Heart right ventricle (tissue), 16 donors: Measurements from ENCODE around the gene SCAMP1. TPM values are rescaled to one million over a fixed set of nuclear protein-coding genes. Genes with fewer than 3 reads are reported as not detected.

Experiments used
- ATAC-seq, 8 donors: fragments of 200-7000 bp; cut with Tn5 transposase; one replicate each; pipeline ENCODE4 v1.9.1; 2020; ENCODE audit warnings: mild to moderate bottlenecking in 8 of 8, moderate library complexity in 8 of 8, moderate number of reproducible peaks in 1 of 8
- DNase-seq, 2 donors: peaks; one replicate each; pipeline ENCODE4 v3.0.0-alpha.2; 2020
- H3K27ac ChIP-seq, 10 donors: fragments of 200-600 bp; sonication (generic) in 2 of 10; one replicate each; pipeline versions ENCODE4 v1.5.0 to v1.8.0; 2020 to 2022; ENCODE audit warnings: mild to moderate bottlenecking in 3 of 10
- H3K27me3 ChIP-seq, 7 donors: fragments of 200-600 bp; one replicate each; pipeline ENCODE4 v1.8.0; 2021 to 2022; ENCODE audit warnings: mild to moderate bottlenecking in 2 of 7
- H3K36me3 ChIP-seq, 9 donors: fragments of 200-600 bp; sonication (generic) in 1 of 9; one replicate each; pipeline versions ENCODE4 v1.5.0 to v1.8.0; 2020 to 2022; ENCODE audit warnings: mild to moderate bottlenecking in 2 of 9
- H3K4me1 ChIP-seq, 9 donors: fragments of 200-600 bp; sonication (generic) in 1 of 9; one replicate each; pipeline versions ENCODE4 v1.5.0 to v1.8.0; 2020 to 2022; ENCODE audit warnings: mild to moderate bottlenecking in 4 of 9
- H3K4me3 ChIP-seq, 10 donors: fragments of 200-600 bp; sonication (generic) in 2 of 10; one replicate each; pipeline versions ENCODE4 v1.5.0 to v1.8.0; 2020 to 2022; ENCODE audit warnings: mild to moderate bottlenecking in 7 of 10, moderate library complexity in 2 of 10
- H3K9me3 ChIP-seq, 11 donors: fragments of 200-600 bp in 10 of 11; sonication (generic) in 2 of 11; one replicate each; pipeline versions ENCODE4 v1.5.0 to v1.8.0; 2013 to 2022; ENCODE audit warnings: mild to moderate bottlenecking in 2 of 11, control low read depth in 1 of 11, moderate library complexity in 1 of 11
- CTCF ChIP-seq, 9 donors: fragments of 200-600 bp; sonication (generic) in 2 of 9; IDR thresholded peaks; one replicate each; pipeline versions ENCODE4 v1.5.0 to v1.8.0; 2021 to 2022; ENCODE audit warnings: antibody characterized with exemption in 9 of 9, mild to moderate bottlenecking in 5 of 9, moderate library complexity in 1 of 9
- WGBS, 2 donors: extraction: QIAGEN DNeasy Blood & Tissue Kit; methylation state at CpG; one replicate each; pipeline ENCODE4 v1.1.7; 2013; ENCODE audit warnings: inconsistent platforms in 1 of 2; 5-methylcytosine and 5-hydroxymethylcytosine counted together
- intact Hi-C, 10 donors: fragments of 100-400 bp; cut with DNase I; formaldehyde crosslinking; loops; one replicate each; pipeline versions ENCODE4 v1.11.1 to v1.14.2; 2022
- polyA plus RNA-seq, 2 donors: library from polyadenylated mRNA; stranded (reverse); fragments of 200-250 nt; gene quantifications; one replicate each; pipeline ENCODE4 v1.2.3, GENCODE V29; 2013
- total RNA-seq, 10 donors: library from RNA; stranded (reverse); fragmentation: NEBNext Ultra II Directional in 3 of 10; extraction: Animal tissue kit (Norgen Biotek cat#: 25700) in 3 of 10; gene quantifications; one replicate each; pipeline versions ENCODE4 v1.2.1 to v1.2.4, GENCODE V29; 2021 to 2023
- donor health status: Arrhythmogenic right ventricular cardiomyopathy.
- donor health status: ischemic (EF 13 %, LVEDD 7.1; RV severe dilation, severe dysfunction).
- donor health status: healthy with polysubstance abuse.
- donor health status: DM: no; HTN: yes; CAD: no.
- donor health status: DM: no; HTN: no; CAD: no.
- donor health status: ischemic (EF 25% LVEDD 6.9; RV normal size, moderate dysfunction).
- donor health status: ischemic (EF 25% LVEDD 5.7; RV mildly dilated, moderate dysfunction).
- donor health status: healthy.
- donor health status: DM: yes; HTN: yes; CAD: no.
- donor health status: Ischemic cardiomyopathy.
- donor health status: ischemic (EF 35%, LVEDD 5.7; RV mildly dilated, moderate dysfunction).
- donor health status: nonischemic (EF 11% LVEDD 7.7; RV severe dilation, severe dysfunction).
- donor health status: DM: yes; HTN: yes; CAD: no.
- donor health status: PGD.
- donor health status: ischemic (EF 29% LVEDD 5.4; RV normal size, mild dysfunction).
- donor health status: nonischemic (EF 23%, LVEDD 6.1; RV moderate dilation, normal function).

Gene SCAMP1
- total and polyA plus RNA-seq, 12 donors, result 7.9 to 40.4 (median 33.1) TPM

- WGBS, 2 donors, result 76 to 93% methylated on average over 5 of the region's 5 CpGs
- Histone ChIP-seq H3K27ac (no peak overlapping the region), H3K27me3 (no peaks in the 10 kb centered on the region), H3K4me1 (no peaks in the 10 kb centered on the region), H3K36me3 (no peaks in the 10 kb centered on the region), H3K9me3 (no peaks in the 10 kb centered on the region), H3K4me3 (no peak overlapping the region)
- ATAC-seq, result no peak
- intact Hi-C loops, result loop anchor here in 5 of 10 donors (10.0 kb wide), 3 partner anchors 196 to 636 kb away; no protein-coding TSS in a partner anchor
- DNase-seq, result no peak
- no peak for TF ChIP-seq CTCF (IDR thresholded peaks at IDR 0.05)
These were observed 31.7 kb upstream of the SCAMP1 start for GRCh38 chr5:78328585-78329173.

GRCh38 chr5:78331523-78332080, 28.8 kb upstream of the SCAMP1 start:
- intact Hi-C loops, result no loop called here
- Histone ChIP-seq H3K27me3 (no peaks in the 10 kb centered on the region), H3K9me3 (no peaks in the 10 kb centered on the region), H3K4me3 (no peak overlapping the region), H3K27ac (no peak overlapping the region), H3K36me3 (no peaks in the 10 kb centered on the region), H3K4me1 (no peaks in the 10 kb centered on the region)
- ATAC-seq, result no peak
- no peak for TF ChIP-seq CTCF (IDR thresholded peaks at IDR 0.05)
- DNase-seq, result no peak

- ATAC-seq (no peak), DNase-seq (no peak)
- intact Hi-C loops, result no loop called here
- no peaks in the 10 kb centered on the region for H3K36me3 ChIP-seq
- no peak for TF ChIP-seq CTCF (IDR thresholded peaks at IDR 0.05)
- 52% methylated on average over 3 of the region's 3 CpGs for WGBS, 2 donors
- no peaks in the 10 kb centered on the region for H3K27me3 ChIP-seq
- no peak overlapping the region for H3K4me3 ChIP-seq
- H3K27ac ChIP-seq, result no peak overlapping the region
- H3K9me3 ChIP-seq, result peaks cover 0 to 16% (median 4%) of the 10 kb centered on the region in 11 donors
- H3K4me1 ChIP-seq, result peaks cover 0 to 7% (median 0%) of the 10 kb centered on the region in 9 donors
These were observed 25.6 kb upstream of the SCAMP1 start for GRCh38 chr5:78334811-78335210.

GRCh38 chr5:78335976-78336375, 24.4 kb upstream of the SCAMP1 start:
- Histone ChIP-seq H3K4me1 (peaks cover 0 to 13% (median 0%) of the 10 kb centered on the region in 9 donors), H3K27ac (no peak overlapping the region), H3K27me3 (no peaks in the 10 kb centered on the region), H3K4me3 (no peak overlapping the region), H3K9me3 (peaks cover 0 to 16% (median 4%) of the 10 kb centered on the region in 11 donors), H3K36me3 (no peaks in the 10 kb centered on the region)
- ATAC-seq (no peak), DNase-seq (no peak)
- no peak for TF ChIP-seq CTCF (IDR thresholded peaks at IDR 0.05)
- intact Hi-C loops, result no loop called here
- 37 to 54% methylated on average over 2 of the region's 2 CpGs for WGBS, 2 donors
